ENCODE measurements around the gene GSX1. TPM values are rescaled to one million over a fixed set of nuclear protein-coding genes. Genes with fewer than 3 reads are reported as not detected.

Gene GSX1
- total RNA-seq, 1 experiment from 2014 or later = not detected

DNA sequence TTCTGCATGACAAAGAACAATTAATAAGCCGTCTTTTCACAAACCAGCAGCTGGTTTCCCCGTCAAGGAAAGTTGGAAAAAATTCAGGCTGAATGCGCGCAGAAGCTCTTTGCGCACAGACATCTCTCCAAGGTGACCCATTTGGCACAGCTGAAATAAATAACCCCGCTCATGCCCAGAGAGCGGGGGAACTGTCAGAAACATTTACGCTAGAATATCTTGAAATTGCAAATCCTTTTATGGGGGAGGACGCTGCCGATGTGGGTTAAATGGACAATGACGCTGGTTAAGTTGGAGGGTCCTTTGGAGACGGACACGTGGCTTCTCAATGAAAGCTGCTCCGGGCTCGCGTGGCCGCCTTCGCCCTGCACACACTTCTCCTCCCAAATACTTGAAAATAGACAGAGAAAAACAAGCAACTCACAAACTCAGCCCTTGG is 30.6 kb downstream of the GSX1 start:
- DNase-seq (ENCODE audit: low read depth, low spot score) = no peak
- H3K27me3 ChIP-seq (ENCODE audit: control insufficient read depth, insufficient read depth, low read length) = peaks cover 3% of the 10 kb centered on the region; the same call in 1 of the 2 replicates

GRCh38 chr13:27824121-27824520 is 31.8 kb downstream of the GSX1 start:
- no peak for DNase-seq (ENCODE audit: low read depth, low spot score)
- Histone ChIP-seq H3K4me1 (ENCODE audit: control insufficient read depth, insufficient read depth, low read length) (peaks cover 3% of the 10 kb centered on the region; the same call in 1 of the 2 replicates), H3K36me3 (ENCODE audit: control insufficient read depth, insufficient read depth, low read length) (no peaks in the 10 kb centered on the region), H3K27me3 (ENCODE audit: control insufficient read depth, insufficient read depth, low read length) (peaks cover 3% of the 10 kb centered on the region; the same call in 1 of the 2 replicates), H3K27ac (ENCODE audit: low read length) (no peak overlapping the region), H3K9me3 (ENCODE audit: control insufficient read depth, insufficient read depth, low read depth, low read length) (no peaks in the 10 kb centered on the region), H3K4me3 (ENCODE audit: low read depth in 2 of 2, low read length in 2 of 2) (no peak overlapping the region)
- BruUV-seq (replicated peaks) = no TSS peak
- in situ Hi-C loops (cut with HindIII; ENCODE audit: low pct_unique_long_range_greater_than_20kb, low sequenced_read_pairs) (no loop called here), intact Hi-C loops (cut with micrococcal nuclease; ENCODE audit: unreplicated experiment) (no loop called here)
- ChIA-PET CTCF (no interaction called here), POLR2A (no interaction called here)
- ATAC-seq = no peak
- TF ChIP-seq TCF7L2 (IDR thresholded peaks at IDR 0.05; ENCODE audit: low read depth, low read length) (no peak), SIN3A (IDR thresholded peaks at IDR 0.05; ENCODE audit: borderline replicate concordance, insufficient read depth, low read depth, low read length) (no peak), POLR2AphosphoS5 (IDR thresholded peaks at IDR 0.05; ENCODE audit: low read depth, low read length) (no peak), REST (IDR thresholded peaks at IDR 0.05; ENCODE audit: insufficient read depth in 1 of 2, low read depth in 2 of 2, low read length in 1 of 2) (no peak)
- TF ChIP-seq, protein P1, sequence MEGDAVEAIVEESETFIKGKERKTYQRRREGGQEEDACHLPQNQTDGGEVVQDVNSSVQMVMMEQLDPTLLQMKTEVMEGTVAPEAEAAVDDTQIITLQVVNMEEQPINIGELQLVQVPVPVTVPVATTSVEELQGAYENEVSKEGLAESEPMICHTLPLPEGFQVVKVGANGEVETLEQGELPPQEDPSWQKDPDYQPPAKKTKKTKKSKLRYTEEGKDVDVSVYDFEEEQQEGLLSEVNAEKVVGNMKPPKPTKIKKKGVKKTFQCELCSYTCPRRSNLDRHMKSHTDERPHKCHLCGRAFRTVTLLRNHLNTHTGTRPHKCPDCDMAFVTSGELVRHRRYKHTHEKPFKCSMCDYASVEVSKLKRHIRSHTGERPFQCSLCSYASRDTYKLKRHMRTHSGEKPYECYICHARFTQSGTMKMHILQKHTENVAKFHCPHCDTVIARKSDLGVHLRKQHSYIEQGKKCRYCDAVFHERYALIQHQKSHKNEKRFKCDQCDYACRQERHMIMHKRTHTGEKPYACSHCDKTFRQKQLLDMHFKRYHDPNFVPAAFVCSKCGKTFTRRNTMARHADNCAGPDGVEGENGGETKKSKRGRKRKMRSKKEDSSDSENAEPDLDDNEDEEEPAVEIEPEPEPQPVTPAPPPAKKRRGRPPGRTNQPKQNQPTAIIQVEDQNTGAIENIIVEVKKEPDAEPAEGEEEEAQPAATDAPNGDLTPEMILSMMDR (IDR thresholded peaks at IDR 0.05) = no peak

More for the DNA sequence above, 30.6 kb downstream of the GSX1 start:
- Histone ChIP-seq H3K27ac (ENCODE audit: low read length) (no peak overlapping the region), H3K9me3 (ENCODE audit: control insufficient read depth, insufficient read depth, low read depth, low read length) (no peaks in the 10 kb centered on the region), H3K4me3 (ENCODE audit: low read depth in 2 of 2, low read length in 2 of 2) (no peak overlapping the region), H3K4me1 (ENCODE audit: control insufficient read depth, insufficient read depth, low read length) (peaks cover 3% of the 10 kb centered on the region; the same call in 1 of the 2 replicates), H3K36me3 (ENCODE audit: control insufficient read depth, insufficient read depth, low read length) (no peaks in the 10 kb centered on the region)
- ATAC-seq = no peak
- in situ Hi-C loops (cut with HindIII; ENCODE audit: low pct_unique_long_range_greater_than_20kb, low sequenced_read_pairs) = no loop called here
- CTCF ChIA-PET = interaction anchor here (0.8 kb wide), 1 partner anchor 33 kb away, joined by 4 read pairs; no protein-coding TSS in a partner anchor
- no peak for TF ChIP-seq TCF7L2 (IDR thresholded peaks at IDR 0.05; ENCODE audit: low read depth, low read length)
- TF ChIP-seq REST (IDR thresholded peaks at IDR 0.05; ENCODE audit: insufficient read depth in 1 of 2, low read depth in 2 of 2, low read length in 1 of 2) = no peak
- TF ChIP-seq SIN3A (IDR thresholded peaks at IDR 0.05; ENCODE audit: borderline replicate concordance, insufficient read depth, low read depth, low read length) = no peak
- TF ChIP-seq, protein P1 (IDR thresholded peaks at IDR 0.05) = no peak
- TF ChIP-seq POLR2AphosphoS5 (IDR thresholded peaks at IDR 0.05; ENCODE audit: low read depth, low read length) = no peak
- intact Hi-C loops (cut with micrococcal nuclease; ENCODE audit: unreplicated experiment) = no loop called here
- POLR2A ChIA-PET = no interaction called here
- no TSS peak for BruUV-seq (replicated peaks)
